Hematopoietic multipotent progenitor cell (in vitro differentiated cells): Measurements from ENCODE around the gene FAM221B. TPM values are rescaled to one million over a fixed set of nuclear protein-coding genes. Genes with fewer than 3 reads are reported as not detected.

Experiments
- DNase-seq, 3 donors: peaks; one replicate each; pipeline ENCODE4 v3.0.0-alpha.2; 2011 to 2015; ENCODE audit warnings: low read depth in 2 of 3, low spot score in 2 of 3
- total RNA-seq: library from RNA; depleted of rRNA; stranded (reverse); fragments of >200 nt; gene quantifications from one replicate; pipeline ENCODE4 v1.2.3, GENCODE V29; 2012

Gene FAM221B
- total RNA-seq, 1 donor, result not detected

- DNase-seq, result no peak
Observed at GRCh38 chr9:35852267-35852815, 23.8 kb upstream of the FAM221B start.

DNA sequence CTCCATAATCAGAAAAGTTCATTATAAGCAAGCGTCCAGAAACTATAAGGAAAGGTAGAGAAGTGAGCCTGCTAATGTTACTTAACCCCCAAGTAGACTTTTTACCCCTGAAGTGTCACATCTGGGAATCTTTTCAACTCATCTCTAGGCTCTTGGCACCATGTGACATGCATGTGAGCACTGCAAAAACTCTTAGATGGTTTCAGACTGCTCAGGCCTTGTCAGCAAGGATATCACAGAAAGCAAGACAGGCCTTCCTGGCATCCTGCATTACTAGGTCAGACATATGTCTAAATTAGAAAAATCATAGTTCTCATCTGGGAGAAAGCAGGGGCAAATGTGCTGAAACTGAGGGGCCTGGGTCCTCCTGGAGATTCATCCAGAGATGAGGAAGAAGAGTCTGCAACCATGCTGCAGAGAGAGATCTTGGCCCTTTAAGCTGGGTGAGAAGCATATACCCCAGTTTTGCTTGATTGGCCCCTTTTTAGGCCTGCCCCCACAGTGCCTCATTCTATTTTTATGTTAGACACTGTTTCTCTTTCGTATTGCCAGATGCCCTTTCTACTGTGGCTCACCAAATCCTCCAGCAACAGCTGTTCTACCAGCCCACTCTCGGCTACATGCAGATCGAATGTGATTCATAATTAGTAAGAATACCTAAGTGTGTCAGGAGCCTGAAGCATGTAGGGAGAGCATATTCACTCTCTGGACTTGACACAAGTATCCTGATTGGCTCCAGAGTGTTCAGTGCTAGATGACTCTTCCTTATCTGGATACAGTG, 19.4 kb upstream of the FAM221B start:
- DNase-seq, result no peak

DNA sequence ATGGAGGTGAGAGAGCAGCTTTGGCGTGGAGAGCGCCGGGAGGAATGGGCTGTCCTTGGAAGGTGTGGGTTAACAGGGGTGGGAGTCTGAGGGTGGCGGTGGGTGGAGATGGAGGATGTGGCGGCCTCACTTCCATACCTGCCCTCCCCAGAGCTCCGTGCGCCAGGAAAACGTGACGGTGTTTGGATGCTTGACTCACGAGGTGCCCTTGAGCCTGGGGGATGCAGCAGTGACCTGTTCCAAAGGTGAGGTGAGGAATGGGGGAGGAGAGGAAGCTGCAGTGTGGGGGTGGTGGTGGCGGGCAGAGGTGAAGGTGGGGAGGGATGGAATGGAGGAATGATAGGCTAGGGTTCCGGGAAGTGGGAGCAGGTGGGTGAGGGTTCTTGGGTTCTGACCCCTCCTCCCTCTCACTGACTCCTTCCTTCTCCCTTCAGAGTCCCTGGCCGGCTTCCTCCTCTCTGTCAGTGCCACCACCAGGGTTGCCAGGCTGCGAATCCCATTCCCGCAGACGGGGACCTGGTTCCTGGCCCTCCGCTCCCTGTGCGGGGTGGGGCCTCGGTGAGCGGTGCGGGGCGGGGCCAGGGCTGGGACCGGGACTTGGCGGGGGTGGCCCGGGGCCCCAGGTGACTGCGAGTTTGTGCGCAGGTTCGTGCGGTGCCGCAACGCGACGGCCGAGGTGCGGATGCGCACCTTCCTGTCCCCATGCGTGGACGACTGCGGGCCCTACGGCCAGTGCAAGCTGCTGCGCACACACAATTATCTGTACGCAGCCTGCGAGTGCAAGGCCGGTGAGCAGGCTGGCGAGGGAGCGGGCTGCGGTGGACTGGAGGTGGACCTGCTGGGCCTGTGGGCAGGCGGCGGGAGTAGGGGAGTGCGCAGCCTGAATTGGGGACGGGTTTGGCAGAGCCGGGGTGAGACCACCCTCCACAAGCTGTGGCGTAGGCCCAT, 17.6 kb upstream of the FAM221B start:
- no peak for DNase-seq

GRCh38 chr9:35844628-35845270, 16.2 kb upstream of the FAM221B start:
- peak in 2 of 3 donors; percentile 88 to 96 for DNase-seq

DNA sequence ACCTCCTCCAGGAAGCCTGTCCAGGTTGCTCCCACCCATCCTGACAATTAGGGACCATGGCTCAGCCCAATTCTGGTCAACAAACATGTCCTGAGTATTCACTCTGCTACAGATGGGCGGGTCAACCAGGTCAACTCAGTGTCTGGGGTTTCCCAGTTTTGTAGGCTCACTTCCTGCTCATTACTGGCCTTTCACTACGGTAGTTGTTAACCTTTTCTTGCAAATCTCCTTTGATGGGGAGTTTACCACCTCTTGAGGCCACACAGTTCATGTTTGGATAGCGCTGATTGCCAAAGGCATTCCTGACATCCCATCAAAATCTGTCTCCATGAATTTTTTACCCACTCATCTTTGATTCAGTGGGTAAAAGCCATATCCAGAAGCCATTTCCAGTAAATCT, 14.3 kb upstream of the FAM221B start:
- no peak for DNase-seq

DNA sequence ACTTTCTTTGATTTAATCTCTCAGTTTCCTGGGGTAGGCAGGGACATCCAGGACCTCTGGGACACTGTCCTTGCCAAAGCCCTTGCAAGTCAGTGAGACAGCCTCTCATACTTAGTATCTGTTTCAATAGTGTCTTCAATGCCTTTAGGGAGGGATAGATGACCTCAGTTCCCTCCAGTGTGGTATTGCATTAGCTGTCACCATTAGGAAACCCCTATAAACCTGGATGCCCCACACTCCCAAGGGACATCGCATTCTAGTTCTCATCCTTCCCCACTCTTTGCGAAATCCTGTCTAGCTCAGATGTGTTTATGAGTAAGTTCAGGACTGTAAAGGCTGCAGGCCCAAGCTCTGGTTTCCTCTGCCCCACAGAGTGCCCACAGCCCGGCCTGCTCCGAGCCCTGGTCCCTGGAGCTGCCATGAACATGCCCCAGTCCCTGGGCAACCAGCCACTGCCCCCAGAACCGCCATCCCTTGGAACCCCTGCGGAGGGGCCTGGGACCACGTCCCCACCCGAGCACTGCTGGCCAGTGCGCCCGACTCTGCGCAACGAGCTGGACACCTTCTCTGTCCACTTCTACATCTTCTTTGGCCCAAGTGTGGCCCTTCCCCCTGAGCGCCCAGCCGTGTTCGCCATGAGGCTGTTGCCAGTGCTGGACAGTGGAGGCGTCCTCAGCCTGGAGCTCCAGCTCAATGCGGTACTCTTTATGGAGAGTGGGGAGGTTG, 13.7 kb upstream of the FAM221B start:
- DNase-seq, result no peak

DNA sequence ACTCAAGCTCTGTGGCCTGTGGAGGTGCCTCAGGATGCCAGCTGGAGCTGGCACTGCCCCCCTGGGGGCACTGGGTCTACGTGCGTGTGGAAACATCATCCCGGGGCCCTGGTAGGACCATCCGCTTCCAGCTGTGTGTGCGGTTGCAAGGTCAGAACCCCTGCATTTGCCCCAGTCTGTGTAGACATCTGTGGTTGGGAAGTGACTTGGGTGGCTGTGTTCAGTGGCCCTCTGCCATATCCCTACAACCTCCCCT, 13.0 kb upstream of the FAM221B start:
- no peak for DNase-seq

GRCh38 chr9:35840881-35841644, 12.5 kb upstream of the FAM221B start:
- no peak for DNase-seq

- no peak for DNase-seq
Observed at GRCh38 chr9:35839926-35840325, 11.4 kb upstream of the FAM221B start.

GRCh38 chr9:35836595-35836994, 8.1 kb upstream of the FAM221B start:
- no peak for DNase-seq

DNA sequence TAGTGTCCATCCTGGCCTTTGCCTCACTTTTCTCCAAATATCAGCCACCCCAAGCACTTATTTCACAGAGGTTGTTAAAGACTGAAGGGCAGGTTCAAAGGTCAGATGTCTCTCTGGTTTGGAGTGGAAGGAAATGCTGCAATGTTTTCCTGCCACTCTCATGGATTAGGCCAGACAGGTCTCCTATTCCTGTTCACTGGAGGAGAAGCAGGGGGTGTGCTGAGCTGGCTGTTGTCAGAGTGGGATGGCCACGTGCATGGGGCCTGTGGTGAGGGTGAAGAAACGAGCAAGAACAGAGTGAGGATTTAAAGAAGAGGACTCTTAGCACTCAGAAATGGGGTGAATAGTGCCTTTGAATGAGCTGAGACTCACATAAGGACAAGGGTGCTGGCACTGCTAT, 7.2 kb upstream of the FAM221B start:
- no peak for DNase-seq

DNA sequence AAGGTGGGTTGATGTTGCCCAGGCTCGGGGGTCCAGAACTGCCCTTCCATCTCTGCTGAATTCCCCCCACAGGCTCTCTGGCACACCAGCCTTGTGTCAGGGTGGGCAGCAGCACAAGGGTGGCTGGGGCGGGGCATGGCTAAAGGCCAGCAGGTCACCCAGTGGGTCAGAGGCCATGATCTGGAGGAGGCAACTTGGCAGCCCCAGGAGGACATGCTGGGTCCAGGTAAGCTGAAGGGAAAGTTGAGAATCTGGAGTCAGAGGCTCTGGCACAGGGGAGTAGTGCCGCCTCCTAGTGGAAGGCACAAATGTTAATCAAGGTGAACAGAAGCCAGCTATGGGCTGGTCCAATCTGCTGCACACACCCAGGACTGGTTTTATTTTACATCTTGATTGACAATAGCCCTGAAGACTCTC, 6.7 kb upstream of the FAM221B start:
- no peak for DNase-seq

GRCh38 chr9:35834260-35835215, 6.0 kb upstream of the FAM221B start:
- no peak for DNase-seq

DNA sequence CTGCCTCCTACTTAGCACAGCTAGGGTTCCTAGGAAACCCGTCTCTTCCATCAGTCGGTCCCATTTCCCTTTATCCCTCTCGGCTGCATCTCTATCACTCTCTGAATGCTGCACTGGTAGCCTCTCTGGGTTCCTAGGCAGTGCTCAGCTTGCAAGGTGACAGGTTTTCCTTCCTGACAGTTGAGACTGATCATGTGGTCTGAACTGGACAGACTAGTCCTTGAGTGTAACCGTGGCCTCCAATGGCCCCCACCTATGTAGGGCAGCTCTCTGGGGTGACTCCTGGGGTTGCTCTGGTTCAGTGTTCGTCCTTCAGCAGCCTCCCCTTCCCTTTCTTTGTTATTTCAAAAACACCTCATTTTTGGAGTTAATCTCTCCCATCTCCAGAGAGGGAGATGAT, 4.3 kb upstream of the FAM221B start:
- no peak for DNase-seq

GRCh38 chr9:35831040-35831439, 2.5 kb upstream of the FAM221B start:
- DNase-seq, result no peak

DNA sequence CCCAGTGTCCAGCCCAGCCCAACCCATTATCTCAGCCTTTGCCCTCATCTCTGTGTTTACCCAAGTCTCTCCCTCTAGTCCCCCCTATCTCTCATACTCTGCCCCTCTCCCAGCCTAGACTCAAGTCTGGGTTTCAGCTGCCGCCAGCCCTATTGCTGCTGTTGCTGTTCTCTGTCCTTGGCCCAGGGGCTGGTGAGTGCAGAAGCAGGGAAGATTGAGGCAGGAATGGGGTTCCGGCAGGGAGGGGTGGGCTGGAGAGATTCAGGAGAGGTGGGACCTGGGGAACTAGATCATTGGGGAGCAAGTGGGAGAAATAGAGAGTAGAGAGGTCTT, 1.2 kb upstream of the FAM221B start:
- DNase-seq, result no peak

DNA sequence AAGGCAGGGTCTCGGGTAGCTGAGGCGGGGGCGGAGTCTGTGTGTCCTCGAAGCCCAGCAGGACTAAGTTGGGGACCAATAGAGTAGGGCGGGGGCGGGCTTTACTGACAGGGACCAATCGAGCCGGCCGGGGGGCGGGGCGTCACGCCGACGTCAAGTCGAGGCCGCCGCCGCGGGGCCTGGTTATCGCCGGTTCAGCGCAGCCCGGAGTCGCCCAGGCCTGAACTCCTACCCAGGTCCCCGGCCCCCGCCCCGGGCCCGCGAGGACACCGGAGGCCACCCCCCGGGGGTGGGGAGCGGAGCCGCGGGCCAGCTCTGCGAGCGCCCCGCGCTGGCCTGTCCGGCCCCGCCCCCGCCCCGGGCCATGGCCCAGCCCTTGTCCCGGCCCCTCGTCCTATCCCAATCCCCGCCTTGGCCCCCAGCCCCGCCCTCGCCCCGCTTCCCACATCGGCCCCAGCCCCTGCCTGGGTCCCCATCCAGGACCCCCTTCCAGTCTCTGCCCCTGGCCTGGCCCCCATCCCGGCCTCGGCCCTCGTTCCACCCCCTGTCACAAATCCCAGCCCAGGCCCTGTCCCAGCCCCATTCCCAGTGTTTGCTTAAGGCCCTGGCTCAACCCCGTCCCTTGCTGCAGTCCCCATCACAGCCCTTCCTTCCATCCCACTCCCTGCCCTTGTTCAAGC, 692 bp upstream of the FAM221B start, which contains the start of gene TMEM8B:
Gene TMEM8B (plus strand): TSS at position 145 of the 680 bp plus-strand sequence. CDS start 220 bp downstream, at position 365.
- peak; percentile 79 to 93 (median 90) for DNase-seq

DNA sequence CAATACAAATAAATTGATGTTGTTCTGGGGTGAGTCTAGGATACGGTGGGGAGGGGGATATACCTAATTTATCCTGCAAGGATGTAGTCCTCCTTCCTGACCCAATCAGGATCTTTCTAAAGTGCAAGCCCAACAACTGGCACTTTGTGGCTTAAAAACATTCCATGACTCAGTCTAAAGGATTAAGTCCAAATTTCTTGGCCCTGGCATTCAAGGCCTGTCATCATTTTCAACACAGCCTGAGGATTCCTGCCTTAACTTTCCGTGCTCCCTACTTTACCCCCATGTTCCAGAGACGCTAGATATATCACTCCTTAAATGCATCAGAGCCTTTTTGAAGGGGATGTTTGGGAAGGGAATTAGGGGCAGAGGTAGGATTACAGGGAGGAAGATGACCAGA, 1.0 kb downstream of the FAM221B start:
- no peak for DNase-seq
